Putamen (tissue), 1 donor: ENCODE results near the gene KISS1R.

Experiments used
- DNase-seq: peaks from one replicate; pipeline ENCODE4 v3.0.0-alpha.2; 2016; ENCODE audit warnings: low spot score

KISS1R gene

GRCh38 chr19:938233-938923 lies 21.2 kb downstream of the KISS1R start:
- DNase-seq: no peak

GRCh38 chr19:939439-939838 lies 22.3 kb downstream of the KISS1R start:
- no peak for DNase-seq

- DNase-seq: no peak
Observed at GRCh38 chr19:939922-940321, 22.8 kb downstream of the KISS1R start.

GRCh38 chr19:940591-941291 lies 23.6 kb downstream of the KISS1R start:
- DNase-seq: peak; percentile 70

- DNase-seq: no peak
Observed at GRCh38 chr19:941292-942132, 24.4 kb downstream of the KISS1R start.

- DNase-seq: no peak
Observed at GRCh38 chr19:942133-942645, 25.1 kb downstream of the KISS1R start.

GRCh38 chr19:943551-944170 lies 26.5 kb downstream of the KISS1R start:
- DNase-seq: no peak

- DNase-seq: no peak
Observed at GRCh38 chr19:944171-944567, 27.0 kb downstream of the KISS1R start.

GRCh38 chr19:944663-945241 lies 27.6 kb downstream of the KISS1R start:
- no peak for DNase-seq

GRCh38 chr19:945401-946252 lies 28.5 kb downstream of the KISS1R start:
- no peak for DNase-seq

GRCh38 chr19:947090-947706 lies 30.1 kb downstream of the KISS1R start:
- DNase-seq: no peak

GRCh38 chr19:947707-948539 lies 30.8 kb downstream of the KISS1R start:
- no peak for DNase-seq

- DNase-seq: no peak
Observed at GRCh38 chr19:948842-949496, 31.8 kb downstream of the KISS1R start.

- DNase-seq: no peak
Observed at GRCh38 chr19:950352-951066, 33.4 kb downstream of the KISS1R start.

- no peak for DNase-seq
Observed at GRCh38 chr19:952049-952679, 35.0 kb downstream of the KISS1R start.

- DNase-seq: no peak
Observed at GRCh38 chr19:952680-953444, 35.7 kb downstream of the KISS1R start.
